Measurements from ENCODE around the gene CPA3.

CPA3 gene

DNA sequence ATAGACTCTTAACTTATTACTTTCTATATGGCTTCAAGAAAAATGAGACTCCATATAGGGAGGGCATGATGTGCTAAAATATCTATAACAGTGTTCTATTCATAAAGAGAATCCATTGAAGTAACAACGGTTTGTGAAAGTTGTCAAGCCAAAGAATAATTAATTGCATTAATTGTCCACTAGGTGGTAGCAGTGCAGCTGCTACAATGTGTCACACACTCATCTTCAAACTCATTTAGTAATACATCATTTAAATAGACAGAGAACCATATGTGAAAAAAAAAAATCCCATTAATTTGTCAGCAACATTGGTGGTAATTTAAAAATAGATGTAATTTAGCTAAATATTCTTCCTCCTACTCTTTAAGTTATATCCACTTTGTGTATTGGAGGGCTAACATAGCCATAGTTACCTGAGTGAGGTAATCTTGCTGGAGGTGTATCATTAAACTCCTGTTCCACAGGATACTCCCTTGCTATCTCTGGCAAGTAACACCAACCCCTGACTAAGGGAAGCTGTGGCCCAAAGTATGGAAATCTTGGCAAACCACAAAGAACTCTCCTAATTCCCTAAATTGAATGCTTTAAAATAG is 3.7 kb upstream of the CPA3 start:
- no peak for DNase-seq

DNA sequence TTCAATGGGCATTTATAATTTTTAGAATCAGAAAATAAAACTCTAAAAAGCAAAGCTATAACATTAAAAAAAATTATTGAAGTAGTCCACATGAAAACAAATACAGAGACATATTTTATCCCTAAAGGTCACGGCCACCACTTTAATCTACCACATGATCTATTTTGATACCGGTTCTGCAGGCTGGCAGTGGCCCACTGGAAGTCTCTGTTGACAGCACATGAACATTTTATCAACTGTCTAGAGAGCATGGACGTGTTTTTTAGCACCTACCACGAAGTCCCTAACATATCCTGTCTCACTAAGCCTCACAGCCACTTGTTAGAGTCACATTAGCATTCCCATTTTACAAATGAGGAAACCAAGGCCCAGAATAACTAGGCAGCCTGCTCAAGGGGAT is 1.8 kb upstream of the CPA3 start:
- no peak for DNase-seq

DNA sequence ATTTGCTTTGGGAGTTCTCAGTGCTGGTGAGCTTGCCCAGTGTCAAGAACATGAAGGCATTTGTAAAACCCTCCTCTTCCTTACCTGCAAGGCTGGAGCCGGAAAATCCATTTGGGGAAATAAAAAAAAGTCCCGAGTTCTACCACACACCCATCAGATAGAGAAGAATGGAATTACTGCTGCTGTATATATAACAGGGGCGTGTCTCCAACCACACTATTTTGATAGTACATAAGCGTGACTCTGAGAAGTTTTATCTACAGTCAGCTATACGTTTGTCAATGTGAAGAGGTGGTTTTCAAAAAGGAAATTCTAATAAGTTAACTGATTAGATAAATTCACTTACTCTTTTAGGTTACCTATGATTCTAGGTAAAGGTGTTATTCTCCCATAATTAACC is 1.3 kb upstream of the CPA3 start:
- DNase-seq, result no peak

DNA sequence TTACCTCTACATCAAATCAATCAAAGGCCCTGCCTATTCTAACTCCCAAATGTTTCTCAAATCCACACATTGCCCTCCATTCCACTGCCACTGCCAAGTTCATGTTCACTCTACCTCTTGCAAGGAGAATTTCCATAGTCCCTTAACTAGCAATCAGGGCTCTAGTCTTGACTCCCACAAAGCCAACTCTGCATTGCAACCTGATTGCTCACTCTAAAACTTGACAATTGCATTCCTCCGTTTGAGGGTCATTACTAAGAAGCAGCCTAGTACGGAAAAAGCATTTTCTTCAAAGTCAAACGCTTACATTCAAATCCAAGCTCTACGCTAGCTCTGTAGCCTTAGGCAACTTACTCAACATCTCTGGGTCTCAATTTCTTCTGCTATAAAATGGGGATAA is 1.2 kb downstream of the CPA3 start:
- no peak for DNase-seq

DNA sequence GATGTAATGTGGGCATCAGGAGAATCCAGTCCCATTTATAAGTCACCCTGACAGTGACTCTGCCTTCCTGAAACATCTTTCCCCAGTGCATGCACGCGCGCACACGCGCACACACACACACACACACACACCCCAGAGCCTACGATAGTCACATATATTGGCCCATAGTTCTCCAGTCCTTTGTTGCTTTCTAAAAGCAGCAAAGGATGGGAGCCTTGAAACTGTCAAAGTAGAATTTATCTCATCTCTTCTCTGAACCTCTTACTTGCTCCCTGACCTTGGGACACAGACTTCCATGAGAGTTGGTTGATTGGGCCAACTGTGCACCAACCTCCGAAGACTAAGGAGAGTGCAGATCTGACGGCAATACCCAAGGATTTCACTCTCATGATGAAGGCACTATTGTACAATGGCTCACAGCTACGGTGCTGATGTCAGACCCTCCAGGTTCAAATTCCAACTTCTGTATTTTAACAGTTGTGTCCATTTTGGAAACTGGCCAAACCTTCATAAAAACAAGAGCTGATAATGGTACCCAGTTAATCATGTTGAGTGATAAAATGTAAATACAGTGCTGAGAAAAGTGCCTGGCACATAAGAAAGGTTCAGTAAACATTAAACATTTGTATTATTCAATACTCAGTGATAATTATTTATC is 8.3 kb downstream of the CPA3 start:
- no peak for DNase-seq

DNA sequence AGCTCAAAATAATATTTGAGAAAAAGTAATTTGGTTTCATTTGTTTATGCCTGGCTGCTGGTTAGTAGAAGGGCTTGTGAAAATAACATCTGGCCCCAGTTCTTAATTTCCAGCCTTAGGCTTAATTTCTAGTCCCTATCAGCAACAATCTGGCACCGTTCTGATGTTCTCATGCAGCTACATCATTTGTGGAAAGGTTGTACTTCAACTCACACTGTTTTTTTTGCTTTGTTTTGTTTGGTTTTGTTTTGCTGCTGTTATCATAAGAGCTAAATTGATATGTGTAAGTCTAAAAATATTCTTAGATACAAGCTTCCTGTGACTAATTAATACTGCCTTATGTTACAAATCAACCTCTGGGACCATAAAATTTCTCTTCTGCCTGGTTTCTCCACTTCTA is 8.9 kb downstream of the CPA3 start:
- no peak for DNase-seq

DNA sequence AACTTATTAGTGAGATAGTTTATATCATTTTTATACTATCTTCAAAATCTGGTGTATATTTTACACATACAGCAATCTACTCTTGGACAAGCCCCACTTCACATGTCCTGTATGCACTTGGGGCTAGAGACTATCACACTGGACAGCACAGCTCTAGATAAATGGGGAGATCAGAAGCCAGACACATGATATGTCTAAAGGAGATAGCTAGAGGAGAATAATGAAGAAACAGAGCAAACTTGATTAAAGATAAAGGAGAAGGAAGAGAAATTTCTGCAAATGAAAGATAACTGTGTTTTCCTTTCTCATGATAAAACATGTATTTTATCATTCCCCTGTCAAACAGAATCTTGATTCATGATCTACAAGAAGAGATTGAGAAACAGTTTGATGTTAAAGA is 13.0 kb downstream of the CPA3 start:
- DNase-seq, result no peak

DNA sequence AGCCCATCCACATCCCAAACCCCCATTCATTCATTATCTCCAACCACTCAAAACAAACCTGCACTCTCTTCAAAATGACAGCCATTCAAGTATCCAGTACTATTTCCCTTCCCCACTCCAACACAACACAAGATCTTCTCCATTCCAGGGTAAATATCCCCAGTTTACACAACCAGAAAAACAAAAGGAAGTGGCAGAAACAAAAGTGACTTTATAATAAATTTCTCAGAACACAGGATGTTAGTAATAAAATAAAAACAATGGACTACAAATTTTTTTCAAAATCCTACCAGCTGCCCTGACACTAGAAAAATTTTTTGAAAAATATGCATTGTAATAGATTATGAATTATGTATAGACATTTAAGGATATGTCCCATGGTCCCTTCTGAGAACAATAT is 14.2 kb downstream of the CPA3 start:
- no peak for DNase-seq

DNA sequence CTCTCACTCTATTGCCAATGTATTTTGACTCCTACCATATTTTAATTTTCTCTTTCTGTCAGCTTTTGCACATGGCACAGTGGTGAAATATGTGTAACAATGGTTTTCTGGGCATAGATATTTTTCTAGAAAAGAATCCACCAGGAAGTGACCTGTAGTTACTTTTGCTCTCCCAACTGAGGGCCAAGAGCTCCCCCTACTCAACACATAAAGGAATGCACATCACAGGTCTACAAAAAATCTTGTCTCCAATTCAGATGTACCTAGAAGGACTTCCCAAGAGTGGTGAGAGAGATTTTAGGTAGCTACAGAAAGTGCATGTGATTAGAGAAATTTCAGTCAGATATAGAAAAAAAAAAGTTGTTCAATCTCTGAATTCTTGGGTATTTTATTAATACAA is 15.6 kb downstream of the CPA3 start:
- no peak for DNase-seq

DNA sequence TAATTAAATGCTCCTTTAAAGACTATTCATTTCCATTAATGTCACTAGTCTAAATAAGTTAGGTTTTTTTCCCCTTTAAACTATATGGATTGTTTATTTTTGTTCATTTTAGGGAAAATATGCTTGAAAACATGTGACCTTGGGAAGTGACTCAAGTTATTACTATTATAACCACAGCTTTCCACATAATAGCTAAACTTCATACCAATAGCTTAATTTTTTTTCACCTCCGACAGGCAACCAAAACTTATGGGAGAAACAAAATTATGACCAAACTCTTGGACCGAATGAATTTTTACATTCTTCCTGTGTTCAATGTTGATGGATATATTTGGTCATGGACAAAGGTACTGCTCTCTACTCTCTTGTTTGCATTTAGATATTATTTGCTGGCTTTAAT is 16.2 kb downstream of the CPA3 start:
- no peak for DNase-seq

DNA sequence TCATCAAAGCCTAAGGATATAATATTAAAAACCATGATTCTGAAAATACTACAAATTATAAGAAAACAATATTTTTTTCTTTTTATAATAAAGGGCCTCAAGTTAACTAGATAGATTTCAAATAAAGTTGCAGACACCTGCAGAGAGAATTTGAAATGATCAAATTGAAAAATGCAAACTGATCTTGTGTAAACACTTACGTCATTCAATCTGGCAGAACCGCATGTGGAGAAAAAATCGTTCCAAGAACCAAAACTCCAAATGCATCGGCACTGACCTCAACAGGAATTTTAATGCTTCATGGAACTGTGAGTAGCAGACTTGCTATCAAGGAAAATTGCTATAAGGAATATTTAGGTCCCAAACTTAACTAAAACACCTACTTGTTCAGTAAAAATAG is 17.2 kb downstream of the CPA3 start:
- DNase-seq, result no peak

DNA sequence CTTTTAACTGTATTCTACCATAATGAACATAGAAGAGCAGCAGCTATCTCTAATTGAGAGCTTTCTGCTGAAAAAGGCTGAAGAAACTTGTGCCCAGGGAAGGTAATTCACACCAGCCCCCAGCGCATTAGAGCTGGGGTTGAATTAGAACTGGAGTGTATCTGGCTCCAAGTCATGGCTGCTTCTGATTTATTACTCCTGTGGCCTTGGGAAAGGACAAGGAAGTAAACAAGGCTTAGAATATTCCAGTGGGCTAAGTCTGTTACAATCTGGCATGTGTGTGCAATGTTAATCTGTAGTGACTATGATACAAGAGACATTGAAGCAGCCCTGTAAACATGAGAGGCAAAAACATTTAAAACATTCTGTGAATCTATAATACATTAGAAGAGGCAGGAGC is 18.1 kb downstream of the CPA3 start:
- DNase-seq, result no peak

DNA sequence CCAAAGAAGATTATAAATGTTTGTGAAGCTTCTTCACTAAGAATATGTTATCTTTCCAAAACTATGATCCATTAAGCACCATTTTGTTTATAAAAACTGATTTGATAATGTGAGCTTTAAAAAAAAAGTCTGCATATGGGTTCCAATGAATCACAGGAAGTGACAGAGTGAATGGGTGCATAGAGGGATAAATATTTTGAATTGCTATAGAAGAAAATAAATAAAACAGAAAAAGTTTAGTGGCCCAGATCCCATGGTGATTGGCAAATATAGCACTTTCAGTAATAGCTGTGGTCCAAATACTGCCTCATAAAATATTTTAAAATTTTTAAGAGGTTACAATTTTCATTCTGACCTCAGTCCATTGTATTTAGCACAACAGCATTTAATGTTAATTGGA is 19.2 kb downstream of the CPA3 start:
- no peak for DNase-seq

DNA sequence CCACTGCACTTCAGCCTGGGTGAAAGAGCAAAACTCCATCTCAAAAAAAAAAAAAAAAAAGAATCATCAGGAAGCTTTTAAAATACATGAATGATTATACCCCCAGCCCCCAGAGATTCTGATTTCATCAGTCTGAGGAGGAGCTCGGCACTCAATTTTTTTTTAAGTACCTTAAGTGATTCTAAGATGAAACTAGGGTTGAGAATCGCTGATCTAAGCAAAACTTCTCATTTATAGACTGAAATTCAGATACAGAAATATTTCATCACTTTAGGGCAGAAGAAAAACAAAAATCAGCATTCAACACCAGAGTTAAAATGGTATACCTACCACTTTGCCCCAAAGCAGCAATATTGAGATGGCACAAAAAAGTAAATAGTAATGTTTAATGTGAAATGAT is 24.7 kb downstream of the CPA3 start:
- DNase-seq, result no peak

DNA sequence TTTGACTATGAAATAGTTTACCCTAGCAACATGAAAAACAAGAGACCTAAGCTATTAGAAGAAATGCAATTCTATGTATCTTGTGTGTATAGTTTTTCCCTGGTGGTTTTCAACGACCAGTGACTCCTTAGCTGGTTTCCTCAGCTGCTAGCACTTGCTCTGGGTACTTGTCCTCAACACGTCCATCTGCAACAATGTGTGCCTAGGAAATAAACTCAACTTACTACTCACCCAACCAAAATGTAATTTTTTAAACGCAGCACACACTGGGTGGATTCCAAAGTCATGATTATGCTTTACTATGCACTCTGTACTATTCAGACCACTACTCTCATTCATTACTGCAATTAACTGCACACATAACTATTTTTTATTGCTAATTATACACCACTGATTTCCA is 31.0 kb downstream of the CPA3 start:
- no peak for DNase-seq

DNA sequence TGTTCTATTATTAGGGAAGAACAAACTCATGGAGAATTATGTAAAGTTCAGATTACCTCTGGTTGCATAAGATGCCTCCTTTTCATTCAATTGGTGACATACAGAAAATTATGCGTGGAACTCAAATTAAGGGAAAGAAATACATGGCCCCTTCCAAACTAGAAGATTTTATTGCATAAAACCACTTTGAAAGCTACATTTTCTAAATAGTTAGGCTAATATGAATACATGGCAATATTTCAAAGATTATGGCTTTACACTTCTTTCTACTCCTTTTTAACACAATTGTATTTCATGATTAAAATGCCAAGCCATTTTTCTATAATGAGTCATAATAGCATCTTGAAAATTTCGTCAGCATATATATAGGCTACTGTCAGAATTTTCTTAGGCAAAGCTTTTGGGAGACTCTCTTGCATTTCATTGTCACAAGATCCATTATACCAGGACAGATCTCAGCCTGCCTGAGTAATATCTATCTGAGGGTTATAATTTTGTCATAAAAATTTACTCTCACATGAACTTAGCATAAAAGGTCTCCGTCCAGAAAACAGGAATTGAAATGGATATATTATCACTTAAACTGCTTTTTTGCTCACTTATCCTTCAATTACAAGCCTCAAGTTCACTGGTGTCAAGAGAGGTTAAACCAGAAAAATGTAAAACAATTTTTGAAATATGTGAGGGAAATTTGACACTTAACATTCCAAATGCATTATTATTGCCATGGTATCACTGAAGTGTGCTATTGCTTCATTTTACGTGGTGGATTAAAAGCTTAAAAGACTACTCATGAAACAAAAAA is 37.1 kb downstream of the CPA3 start:
- DNase-seq, result no peak

DNA sequence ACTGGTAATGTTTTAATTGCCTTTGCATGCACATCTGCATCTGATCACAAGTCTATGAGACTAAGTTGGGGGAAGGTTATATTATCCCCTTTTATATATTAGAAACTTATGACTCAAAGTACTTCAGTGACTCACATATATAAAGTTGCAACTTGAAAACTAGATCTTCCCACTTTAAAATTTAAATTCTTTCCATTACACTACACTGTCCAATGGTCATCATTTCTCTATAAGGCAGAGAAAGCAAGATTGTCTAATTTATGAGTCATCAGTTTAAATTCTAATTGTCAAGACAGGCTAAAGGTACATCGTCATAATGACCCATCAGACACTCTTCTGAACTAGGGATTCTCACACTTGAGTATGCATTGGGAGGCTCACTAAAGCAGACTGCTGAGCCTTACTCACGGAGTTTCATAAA is 37.9 kb downstream of the CPA3 start:
- no peak for DNase-seq

DNA sequence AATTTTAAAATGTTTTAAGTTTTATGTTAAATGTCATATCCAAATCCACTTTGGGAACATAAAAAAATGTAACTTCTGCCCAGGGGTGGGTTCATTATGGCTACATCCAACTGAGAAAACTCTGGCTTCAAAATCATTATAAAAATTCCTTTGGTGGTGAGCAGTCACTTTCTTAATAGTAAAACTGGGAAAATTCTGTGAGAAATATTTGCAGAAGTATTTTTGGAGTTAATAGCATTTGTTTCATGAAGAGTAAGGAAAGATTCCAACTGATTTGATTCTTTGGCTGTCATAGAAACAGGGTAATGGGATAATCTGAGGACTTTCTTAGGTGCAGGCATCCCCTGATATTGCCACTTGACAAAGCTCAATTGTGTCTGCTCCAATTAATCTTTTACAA is 38.8 kb downstream of the CPA3 start:
- no peak for DNase-seq

DNA sequence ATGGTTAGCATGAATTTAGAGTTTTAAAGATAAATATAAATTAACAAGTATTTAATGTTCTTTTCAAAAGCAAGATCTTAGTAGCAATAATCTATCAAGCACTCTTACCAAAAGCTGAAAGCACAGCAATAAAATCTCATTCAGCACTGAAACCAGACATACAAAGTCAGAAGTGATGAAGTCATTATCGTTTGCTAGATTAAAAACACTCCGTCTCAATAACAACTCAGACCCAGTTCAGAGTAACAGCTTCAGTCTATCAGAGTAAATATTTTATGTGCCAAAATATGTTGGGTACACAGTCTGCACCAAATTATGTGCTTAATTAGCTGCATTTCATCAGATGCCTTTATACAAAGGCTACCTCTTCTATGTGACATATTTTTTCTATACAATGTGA is 41.6 kb downstream of the CPA3 start:
- DNase-seq, result no peak

DNA sequence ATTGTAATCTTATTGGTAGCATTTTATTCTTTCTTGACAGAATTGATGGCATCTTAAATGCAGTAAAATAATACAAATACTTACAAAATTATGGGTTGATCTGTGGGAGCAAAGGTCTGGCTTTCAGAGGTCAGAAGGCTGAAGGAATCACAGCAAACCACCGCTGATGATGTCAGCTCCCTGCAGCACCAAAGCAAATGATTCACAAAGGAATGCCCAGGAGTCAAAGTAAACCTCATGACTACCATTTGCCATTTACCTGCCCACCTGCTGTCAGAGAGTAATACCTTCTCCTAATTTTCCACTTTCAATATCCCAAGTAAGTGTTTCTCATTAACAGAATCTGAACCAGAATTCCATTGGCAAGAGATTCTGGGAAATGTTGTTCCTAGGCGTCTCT is 46.1 kb downstream of the CPA3 start:
- DNase-seq, result no peak

DNA sequence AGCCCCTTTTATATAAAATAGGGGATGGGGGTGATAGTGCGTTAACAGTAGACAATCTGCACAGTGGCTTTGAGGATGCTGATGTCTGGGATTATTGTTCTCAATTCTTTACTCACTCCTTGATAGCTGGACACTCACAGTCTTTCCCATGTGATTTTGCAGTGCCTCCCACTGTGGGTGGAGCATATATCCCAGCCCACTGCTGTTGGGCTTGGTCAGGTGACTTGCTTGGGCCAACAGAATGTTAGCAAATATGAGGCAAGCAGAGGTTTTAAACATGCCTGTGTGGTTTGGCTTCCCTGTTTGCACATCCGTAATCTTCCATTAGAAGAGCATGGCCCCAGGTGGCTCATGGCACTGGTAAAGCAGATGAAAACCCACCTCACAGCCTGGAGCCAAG is 46.5 kb downstream of the CPA3 start:
- DNase-seq, result no peak

DNA sequence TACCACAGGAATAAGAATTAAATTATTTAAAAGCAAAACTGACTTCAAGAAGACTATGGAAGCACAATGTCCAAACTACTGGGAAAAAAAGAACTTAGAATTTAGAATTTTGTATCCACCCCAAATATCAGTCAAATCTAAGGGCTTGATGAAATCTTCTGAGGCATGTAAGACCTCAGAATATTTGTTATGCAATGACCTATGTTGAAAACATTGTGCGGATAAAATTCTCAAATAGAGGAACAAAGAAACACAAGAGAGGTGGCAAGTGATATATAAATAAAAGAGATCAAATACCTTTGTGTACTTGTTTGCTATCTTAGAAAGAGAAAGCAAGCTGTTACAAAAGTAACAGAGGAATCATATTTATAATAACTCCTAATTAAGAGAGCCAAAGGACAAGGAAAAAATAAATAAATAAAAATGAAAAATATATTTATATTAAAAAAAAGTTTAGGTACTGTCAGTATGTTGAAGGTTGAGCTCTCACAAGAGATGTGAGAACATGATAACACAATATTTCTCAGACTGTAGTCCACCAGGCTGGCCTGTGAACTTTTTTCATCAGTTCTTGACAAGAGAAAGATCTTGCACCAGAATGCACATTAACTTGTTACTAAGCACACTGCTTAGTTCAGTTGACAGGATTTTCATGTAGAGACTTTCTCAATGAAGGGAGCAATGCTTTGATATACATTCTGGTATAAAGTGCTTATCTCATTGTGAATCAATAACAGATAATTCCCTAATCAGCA is 50.0 kb downstream of the CPA3 start:
- DNase-seq, result no peak

DNA sequence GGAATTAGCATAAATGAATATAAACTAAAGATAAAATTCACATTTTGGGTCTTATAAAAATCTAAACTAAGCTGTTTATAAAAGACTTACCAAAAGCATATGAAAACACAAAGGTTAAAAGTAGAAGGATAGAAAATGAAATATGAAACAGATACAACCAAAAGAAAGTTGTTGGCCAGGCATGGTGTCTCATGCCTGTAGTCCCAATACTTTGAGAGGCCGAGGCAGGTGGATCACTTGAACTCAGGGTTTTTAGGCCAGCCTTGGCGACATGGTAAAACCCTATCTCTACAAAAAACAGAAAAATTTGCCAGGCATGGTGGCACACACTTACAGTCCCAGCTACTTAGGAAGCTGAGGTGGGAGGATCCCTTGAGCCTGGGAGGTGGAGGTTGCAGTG is 51.0 kb downstream of the CPA3 start:
- no peak for DNase-seq

DNA sequence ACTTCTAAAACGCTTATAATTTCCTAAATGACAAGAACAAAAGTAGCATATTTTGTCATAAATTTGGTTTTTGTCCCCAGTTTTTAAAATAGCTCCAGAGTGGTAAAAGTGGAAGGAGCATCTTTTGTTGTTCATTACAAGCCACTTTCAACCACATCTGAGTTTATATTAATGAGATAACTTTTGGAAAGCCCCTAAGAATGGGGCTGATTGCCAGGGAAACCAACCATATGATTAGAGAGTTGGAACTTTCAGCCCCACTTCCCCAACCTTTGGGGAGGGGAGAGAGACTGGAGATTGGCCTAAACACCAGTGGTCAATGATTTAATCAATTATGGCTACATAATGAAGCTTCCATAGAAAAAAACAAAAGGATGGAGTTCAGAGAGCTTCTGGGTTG is 57.4 kb downstream of the CPA3 start:
- DNase-seq, result no peak
